Fibroblast of villous mesenchyme (primary cell): ENCODE measurements around the gene PRIMA1. TPM values are rescaled to one million over a fixed set of nuclear protein-coding genes. Genes with fewer than 3 reads are reported as not detected.

Experiments used
- DNase-seq: peaks from one replicate; pipeline ENCODE4 v3.0.0-alpha.2; 2010; ENCODE audit warnings: low read depth
- H3K4me3 ChIP-seq: 2 replicates; pipeline ENCODE4 v1.5.1; 2011; ENCODE audit warnings: low read depth, mild to moderate bottlenecking, low read length
- total RNA-seq: library from RNA; depleted of rRNA; stranded (reverse); fragments of >200 nt; gene quantifications from 2 replicates; pipeline ENCODE4 v1.2.3, GENCODE V29; 2012
- TF ChIP-seq, protein P1 (sequence below): IDR thresholded peaks from 2 replicates; pipeline ENCODE4 v1.5.1; 2012; ENCODE audit warnings: low read depth, mild to moderate bottlenecking, low read length; ENCODE audit not compliant: insufficient read depth

PRIMA1 gene
- total RNA-seq, 1 donor, result not detected

DNA sequence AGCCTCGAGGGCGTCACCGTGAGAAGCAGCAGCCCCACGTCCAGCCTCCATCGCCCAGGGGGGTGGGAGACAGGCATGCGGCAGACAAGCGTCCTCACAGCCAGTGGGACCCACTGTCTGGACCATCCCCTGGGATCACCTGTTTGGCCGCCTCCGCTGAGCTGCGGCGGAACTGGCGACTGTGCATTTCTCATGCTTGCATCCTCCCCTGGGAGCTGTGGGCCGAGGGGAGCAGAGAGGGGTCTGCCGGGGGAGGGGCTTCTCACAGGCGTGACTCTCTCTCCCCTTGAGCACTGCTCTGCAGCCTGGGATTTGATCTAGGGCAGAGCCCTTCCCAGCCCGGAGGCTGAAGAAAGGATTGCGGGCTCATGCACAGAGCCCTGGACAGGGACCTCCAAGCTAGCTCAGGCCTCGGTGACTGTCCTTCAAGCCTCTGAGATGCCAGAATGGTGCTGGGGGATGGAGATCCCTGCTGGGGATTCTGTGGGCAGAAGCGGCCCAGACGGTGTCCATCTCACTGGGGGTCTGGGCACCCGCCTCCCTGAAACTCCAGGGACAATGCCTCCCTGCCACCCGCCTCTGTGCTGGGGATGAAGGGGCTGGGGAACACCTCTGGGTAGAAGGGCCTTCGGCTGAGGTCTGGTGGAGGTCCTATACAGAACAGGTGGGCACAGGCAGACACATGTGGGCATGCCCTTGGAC, 61.1 kb downstream of the PRIMA1 start:
- TF ChIP-seq, protein P1, sequence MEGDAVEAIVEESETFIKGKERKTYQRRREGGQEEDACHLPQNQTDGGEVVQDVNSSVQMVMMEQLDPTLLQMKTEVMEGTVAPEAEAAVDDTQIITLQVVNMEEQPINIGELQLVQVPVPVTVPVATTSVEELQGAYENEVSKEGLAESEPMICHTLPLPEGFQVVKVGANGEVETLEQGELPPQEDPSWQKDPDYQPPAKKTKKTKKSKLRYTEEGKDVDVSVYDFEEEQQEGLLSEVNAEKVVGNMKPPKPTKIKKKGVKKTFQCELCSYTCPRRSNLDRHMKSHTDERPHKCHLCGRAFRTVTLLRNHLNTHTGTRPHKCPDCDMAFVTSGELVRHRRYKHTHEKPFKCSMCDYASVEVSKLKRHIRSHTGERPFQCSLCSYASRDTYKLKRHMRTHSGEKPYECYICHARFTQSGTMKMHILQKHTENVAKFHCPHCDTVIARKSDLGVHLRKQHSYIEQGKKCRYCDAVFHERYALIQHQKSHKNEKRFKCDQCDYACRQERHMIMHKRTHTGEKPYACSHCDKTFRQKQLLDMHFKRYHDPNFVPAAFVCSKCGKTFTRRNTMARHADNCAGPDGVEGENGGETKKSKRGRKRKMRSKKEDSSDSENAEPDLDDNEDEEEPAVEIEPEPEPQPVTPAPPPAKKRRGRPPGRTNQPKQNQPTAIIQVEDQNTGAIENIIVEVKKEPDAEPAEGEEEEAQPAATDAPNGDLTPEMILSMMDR, result no peak
- no peak for DNase-seq
- no peak overlapping the region for H3K4me3 ChIP-seq

DNA sequence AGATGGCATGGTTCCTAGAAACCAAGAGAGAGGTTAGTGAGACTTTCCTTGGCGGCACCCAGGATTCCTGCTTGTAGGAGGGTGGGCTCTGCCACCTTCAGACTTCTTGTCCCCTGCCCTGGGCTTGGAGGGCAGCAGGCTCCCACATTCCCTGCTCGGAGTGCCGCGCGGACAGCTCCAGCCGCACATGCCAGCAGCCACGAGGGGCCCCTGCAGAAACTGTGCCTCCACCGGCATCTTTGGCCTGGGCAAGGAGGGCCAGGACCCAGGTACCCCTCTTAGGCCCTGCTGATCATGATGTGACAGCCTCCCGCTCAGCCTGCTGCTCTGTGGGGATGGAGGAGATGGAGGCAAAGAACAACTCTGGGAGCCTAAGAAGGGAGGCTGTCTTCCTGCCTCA, 62.3 kb downstream of the PRIMA1 start:
- no peak overlapping the region for H3K4me3 ChIP-seq
- DNase-seq, result no peak
- TF ChIP-seq, protein P1, result no peak

DNA sequence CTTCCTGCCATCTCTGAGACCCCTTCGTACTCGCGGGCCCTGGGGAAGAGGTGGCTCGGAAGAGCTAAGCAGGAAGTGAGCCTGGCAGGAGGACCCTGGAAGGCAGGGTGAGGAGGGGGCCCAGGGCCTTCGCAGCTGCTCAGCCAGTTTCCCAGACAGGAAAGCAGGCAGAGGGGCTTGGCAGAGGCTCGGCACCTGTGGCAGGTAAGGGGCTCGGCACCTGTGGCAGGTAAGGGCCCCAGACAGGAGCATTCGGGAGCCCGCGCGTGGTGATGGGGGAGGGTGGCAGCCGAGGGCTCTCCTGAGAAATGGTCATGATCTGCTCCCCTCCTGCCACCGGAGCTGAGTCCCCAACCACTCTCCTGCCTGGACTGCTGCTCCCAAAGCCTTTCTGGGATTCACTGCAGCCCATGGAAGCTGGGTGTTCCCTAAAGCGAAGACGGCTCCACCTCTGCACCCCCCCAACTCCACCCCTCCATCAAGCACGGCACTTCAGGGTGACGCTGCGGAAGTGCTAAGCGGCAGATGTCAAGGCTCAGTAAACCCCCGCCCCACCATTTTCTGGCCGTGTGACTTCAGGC, 63.2 kb downstream of the PRIMA1 start:
- TF ChIP-seq, protein P1, result no peak
- H3K4me3 ChIP-seq, result no peak overlapping the region
- DNase-seq, result no peak

DNA sequence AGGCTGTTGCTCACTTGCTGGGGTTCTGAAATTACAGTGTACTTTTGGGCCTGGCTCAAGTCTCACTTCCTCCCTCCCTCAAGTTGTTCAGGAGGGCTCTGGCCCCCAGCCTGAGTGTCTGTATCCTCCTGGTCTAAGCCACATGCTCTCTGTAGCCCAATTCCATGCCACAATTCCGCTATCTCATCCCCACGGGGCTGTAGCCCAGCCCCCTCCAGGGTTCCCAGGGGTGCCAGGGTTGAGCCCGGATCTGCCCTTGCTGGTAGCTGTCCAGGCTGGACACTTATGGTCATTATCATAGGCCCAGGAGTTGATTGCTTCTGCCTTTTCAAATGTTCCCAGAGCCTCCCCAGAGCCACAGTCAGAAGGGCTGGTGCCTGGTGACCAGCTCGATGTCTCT, 65.3 kb downstream of the PRIMA1 start:
- DNase-seq, result no peak
- TF ChIP-seq, protein P1, result no peak
- no peak overlapping the region for H3K4me3 ChIP-seq

DNA sequence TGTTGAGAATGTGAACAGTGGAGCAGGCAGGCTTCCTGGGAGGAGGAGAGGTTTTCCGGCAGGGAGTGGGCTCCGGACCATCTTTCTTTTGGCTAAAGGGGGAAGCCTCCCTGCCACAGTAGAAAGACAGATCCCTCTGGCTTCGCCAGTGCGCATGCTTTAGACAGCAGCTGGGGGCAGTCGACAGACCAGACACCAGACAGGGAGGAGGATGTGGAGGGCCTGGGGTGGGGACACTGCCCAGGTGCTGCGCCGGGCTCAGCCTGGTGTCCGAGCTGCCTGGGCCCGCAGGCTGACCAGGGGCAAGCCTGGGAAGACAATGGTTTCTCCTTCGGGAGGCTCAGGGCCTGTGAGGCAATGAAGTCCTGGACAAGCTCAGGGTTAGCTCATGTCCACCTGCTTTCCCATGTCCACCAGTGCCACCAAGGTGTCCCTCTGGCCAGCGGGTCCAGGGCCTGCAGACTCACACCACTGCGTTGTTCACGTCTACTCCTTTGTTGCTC, 67.3 kb downstream of the PRIMA1 start:
- no peak overlapping the region for H3K4me3 ChIP-seq
- DNase-seq, result no peak
- TF ChIP-seq, protein P1, result no peak

DNA sequence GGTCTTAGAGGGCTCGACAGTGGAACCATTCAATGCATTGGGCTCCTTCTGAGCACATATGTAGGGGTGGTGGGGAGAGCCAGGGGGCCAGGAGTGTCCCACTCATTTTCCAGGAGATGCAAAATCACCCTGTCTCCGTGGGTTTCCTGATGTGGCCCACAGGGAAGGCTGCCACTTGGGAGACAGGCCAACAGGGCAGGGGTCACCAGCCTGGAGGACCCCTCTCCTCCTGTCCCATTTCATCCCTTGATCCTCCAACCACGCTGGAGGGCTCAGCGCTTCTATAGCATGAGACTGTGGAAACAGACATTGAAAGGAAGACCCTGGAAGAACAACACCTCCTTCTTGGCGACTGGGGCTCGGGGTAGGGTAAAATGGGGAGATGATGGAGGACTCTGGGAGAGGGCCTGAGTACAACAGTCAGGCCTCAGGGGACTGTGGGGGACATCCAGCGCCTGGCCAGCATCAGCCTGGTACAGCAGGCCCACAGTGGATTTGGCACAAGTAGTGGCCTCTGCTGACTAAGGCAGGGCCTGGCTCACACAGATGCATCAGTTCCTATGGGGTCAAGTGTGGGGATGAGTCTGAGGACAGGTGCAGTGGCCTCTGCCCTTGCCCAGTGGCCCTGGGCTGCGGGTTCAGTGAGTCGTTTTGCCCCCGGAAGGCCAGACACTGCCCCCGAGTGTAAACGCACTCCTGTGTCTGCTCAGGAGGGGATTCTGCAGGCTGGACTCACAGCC, 68.0 kb downstream of the PRIMA1 start:
- no peak overlapping the region for H3K4me3 ChIP-seq
- TF ChIP-seq, protein P1, result no peak
- DNase-seq, result no peak
